Measurements from ENCODE around the gene ABLIM1. TPM values are rescaled to one million over a fixed set of nuclear protein-coding genes. Genes with fewer than 3 reads are reported as not detected.

ABLIM1 gene
- total and polyA plus RNA-seq, 2 experiments from 2014 or later, result 21.9 to 45.1 TPM

- no peak for TF ChIP-seq ZNF462 (CRISPR knock-in tag; IDR thresholded peaks at IDR 0.05)
Observed at GRCh38 chr10:114392112-114392835, 265.8 kb downstream of the ABLIM1 start (continued).

DNA sequence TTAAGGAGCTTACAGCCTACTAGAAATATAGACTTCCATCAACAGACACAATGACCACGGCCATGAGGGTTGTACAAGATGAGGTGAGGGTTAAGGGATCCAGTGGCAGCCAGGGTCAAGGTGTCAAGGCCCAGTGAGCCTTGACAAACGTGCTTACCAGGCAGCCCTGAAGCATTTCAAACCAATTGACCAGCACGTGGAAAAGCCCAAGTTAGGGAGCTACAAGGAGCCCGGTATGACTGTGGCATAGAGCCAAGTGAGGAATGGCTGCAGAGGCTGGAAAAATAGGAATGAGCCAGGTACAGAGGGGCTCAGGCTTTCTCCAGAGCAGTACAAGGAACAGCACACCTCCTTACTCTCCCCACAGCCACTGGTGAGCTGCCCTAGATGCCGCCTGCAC, 266.5 kb downstream of the ABLIM1 start:
- no peaks in the 10 kb centered on the region for H3K79me2 ChIP-seq (replicated peaks; ENCODE audit: insufficient read depth)

More for the DNA sequence above, 266.5 kb downstream of the ABLIM1 start:
- H3K4me1 ChIP-seq (ENCODE audit: insufficient read depth), result peaks cover 6% of the 10 kb centered on the region; the same call in 1 of the 2 replicates
- Mint-ChIP-seq H3K36me3 (ENCODE audit: low read depth) (no peaks in the 10 kb centered on the region), H3K27me3 (ENCODE audit: insufficient read depth, low read depth, poor library complexity) (no peaks in the 10 kb centered on the region), H3K4me1 (peaks cover 8% of the 10 kb centered on the region; the same call in 2 of the 3 replicates), H3K27ac (no peak overlapping the region), H3K4me3 (no peak overlapping the region), H3K9me3 (no peaks in the 10 kb centered on the region)
- 0 out of 2 replicates have a peak, but pooled peaks cover 4% of the 10 kb centered on the region for H3K9me2 ChIP-seq (ENCODE audit: insufficient read depth)
- H3K4me3 ChIP-seq, result no peak overlapping the region
- ATAC-seq, result no peak
- H3K27me3 ChIP-seq (ENCODE audit: insufficient read depth), result no peaks in the 10 kb centered on the region
- no peak for TF ChIP-seq ETS1 (IDR thresholded peaks at IDR 0.05)
- H3K36me3 ChIP-seq (ENCODE audit: insufficient read depth), result no peaks in the 10 kb centered on the region
- H3K4me2 ChIP-seq, result no peak overlapping the region
- no peaks in the 10 kb centered on the region for H3F3A ChIP-seq (replicated peaks; ENCODE audit: low read depth)
- no peak overlapping the region for H3K27ac ChIP-seq (ENCODE audit: low read depth)
- H2AFZ ChIP-seq, result no peak overlapping the region
- no peak for DNase-seq (ENCODE audit: low spot score)
- H4K20me1 ChIP-seq (replicated peaks; ENCODE audit: insufficient read depth), result no peaks in the 10 kb centered on the region
